Sigmoid colon (tissue), 7 donors: Measurements from ENCODE around the gene CNTNAP1. TPM values are rescaled to one million over a fixed set of nuclear protein-coding genes. Genes with fewer than 3 reads are reported as not detected.
A peak's percentile ranks its signal among the peaks of the same experiment; 100 is the strongest.
"Not testable (repeated sequence)": the region's sequence is repeated elsewhere in the genome, so short reads cannot be mapped to it uniquely, and the experiment has no call there.

Experiments
- DNase-seq: peaks from one replicate; pipeline ENCODE4 v3.0.0-alpha.2; 2019
- H3K27ac ChIP-seq, 4 donors: fragments of 200-600 bp; sonication (generic); one replicate each; pipeline ENCODE4 v1.5.1; 2016 to 2019; ENCODE audit warnings: mild to moderate bottlenecking in 1 of 4
- H3K27me3 ChIP-seq, 3 donors: fragments of 200-600 bp; sonication (generic); one replicate each; pipeline ENCODE4 v1.5.1; 2019; ENCODE audit warnings: mild to moderate bottlenecking in 1 of 3
- H3K36me3 ChIP-seq, 4 donors: fragments of 200-600 bp; sonication (generic); one replicate each; pipeline ENCODE4 v1.5.1; 2016 to 2019
- H3K4me1 ChIP-seq, 4 donors: fragments of 200-600 bp; sonication (generic); one replicate each; pipeline ENCODE4 v1.5.1; 2017 to 2019
- H3K4me3 ChIP-seq, 4 donors: fragments of 200-600 bp; sonication (generic); one replicate each; pipeline ENCODE4 v1.5.1; 2017 to 2019; ENCODE audit warnings: mild to moderate bottlenecking in 2 of 4, moderate library complexity in 1 of 4
- H3K9me3 ChIP-seq, 4 donors: fragments of 200-600 bp in 3 of 4; sonication (generic) in 3 of 4; one replicate each; pipeline versions ENCODE4 v1.5.1 to v1.6.1; 2013 to 2019
- CTCF ChIP-seq, 4 experiments: fragments of 450-650 bp in 3 of 4; fragments of 200-600 bp in 1 of 4; IDR thresholded peaks; one replicate each; pipeline ENCODE4 v1.5.1; 2016 to 2019; ENCODE audit warnings: antibody characterized with exemption in 4 of 4, mild to moderate bottlenecking in 3 of 4, moderate library complexity in 2 of 4
- EP300 ChIP-seq, 4 donors: sonication (generic); formaldehyde crosslinking; IDR thresholded peaks; one replicate each; pipeline ENCODE4 v1.6.1; 2017; ENCODE audit warnings: antibody characterized with exemption in 4 of 4
- POLR2A ChIP-seq, 2 donors: fragments of 450-650 bp; IDR thresholded peaks; one replicate each; pipeline ENCODE4 v1.6.1; 2016; ENCODE audit warnings: antibody characterized with exemption in 2 of 2, mild to moderate bottlenecking in 2 of 2, moderate library complexity in 2 of 2
- POLR2AphosphoS5 ChIP-seq, 4 donors: sonication (generic); formaldehyde crosslinking; IDR thresholded peaks; one replicate each; pipeline ENCODE4 v1.6.1; 2017; ENCODE audit warnings: antibody characterized with exemption in 4 of 4
- whole genome bisulfite sequencing, 2 donors: extraction: QIAGEN DNeasy Blood & Tissue Kit; methylation state at CpG; one replicate each; pipeline ENCODE4 v1.1.7; 2013; 5-methylcytosine and 5-hydroxymethylcytosine counted together
- intact Hi-C: fragments of 100-400 bp; cut with DNase I; formaldehyde crosslinking; loops from one replicate; pipeline ENCODE4 v1.15.1; 2023
- polyA plus RNA-seq, 3 donors: library from polyadenylated mRNA; stranded (reverse); fragments of 200-250 nt; gene quantifications; one replicate each; pipeline ENCODE4 v1.2.3, GENCODE V29; 2013
- total RNA-seq, 4 donors: library from RNA; depleted of rRNA; stranded (reverse); fragments of >200 nt; gene quantifications; one replicate each; pipeline ENCODE4 v1.1.0, GENCODE V29; 2016
- donor health status: healthy with polysubstance abuse.
- donor health status: Bipolar disorder and iron deficiency.
- donor health status: healthy.

CNTNAP1 gene
- total and polyA plus RNA-seq, 7 donors: under 0.01 to 46.8 (median 7.7) TPM

GRCh38 chr17:42655528-42655927 lies 26.8 kb upstream of the CNTNAP1 start:
- intact Hi-C loops: no loop called here
- 67 to 71% methylated on average over 2 of the region's 2 CpGs for WGBS, 2 donors
- TF ChIP-seq CTCF (IDR thresholded peaks at IDR 0.05) (no peak), POLR2A (IDR thresholded peaks at IDR 0.05) (no peak), POLR2AphosphoS5 (IDR thresholded peaks at IDR 0.05) (no peak), EP300 (IDR thresholded peaks at IDR 0.05) (no peak)

GRCh38 chr17:42657824-42658588 lies 24.3 kb upstream of the CNTNAP1 start:
- Histone ChIP-seq H3K36me3 (peaks cover 0 to 14% (median 7%) of the 10 kb centered on the region in 4 donors), H3K9me3 (no peaks in the 10 kb centered on the region), H3K4me3 (no peak overlapping the region), H3K27me3 (no peaks in the 10 kb centered on the region), H3K27ac (peak overlapping the region in 3 of 4 donors; percentile 80 to 91 (median 84)), H3K4me1 (peaks cover 0 to 32% (median 30%) of the 10 kb centered on the region in 4 donors)
- no peak for DNase-seq
- WGBS, 2 donors: 86 to 89% methylated on average over 9 of the region's 9 CpGs
- intact Hi-C loops: no loop called here
- TF ChIP-seq CTCF (IDR thresholded peaks at IDR 0.05): no peak
- no peak for TF ChIP-seq EP300 (IDR thresholded peaks at IDR 0.05)
- TF ChIP-seq POLR2AphosphoS5 (IDR thresholded peaks at IDR 0.05): no peak
- no peak for TF ChIP-seq POLR2A (IDR thresholded peaks at IDR 0.05)

More at GRCh38 chr17:42655528-42655927, 26.8 kb upstream of the CNTNAP1 start:
- Histone ChIP-seq H3K4me1 (peaks cover 0 to 28% (median 24%) of the 10 kb centered on the region in 4 donors), H3K4me3 (no peak overlapping the region), H3K27me3 (no peaks in the 10 kb centered on the region), H3K27ac (no peak overlapping the region), H3K9me3 (no peaks in the 10 kb centered on the region), H3K36me3 (no peaks in the 10 kb centered on the region)
- DNase-seq: no peak

GRCh38 chr17:42659079-42659931 lies 23.0 kb upstream of the CNTNAP1 start, which contains the start of gene TUBG2:
TSS of gene TUBG2 (plus strand) at chr17:42659284. CDS start at chr17:42659504, 220 bp downstream.
- WGBS, 2 donors: 6% methylated on average over 58 to 59 of the region's 59 CpGs
- Histone ChIP-seq H3K4me1 (peaks cover 0 to 23% (median 21%) of the 10 kb centered on the region in 4 donors), H3K27me3 (no peaks in the 10 kb centered on the region), H3K4me3 (peak within 1 kb of the TSS; percentile 55 to 73 (median 61)), H3K27ac (peak within 1 kb of the TSS; percentile 80 to 91 (median 82)), H3K36me3 (peaks cover 0 to 27% (median 9%) of the 10 kb centered on the region in 4 donors), H3K9me3 (no peaks in the 10 kb centered on the region)
- intact Hi-C loops: no loop called here
- DNase-seq: peak; percentile 94
- TF ChIP-seq EP300 (IDR thresholded peaks at IDR 0.05): no peak
- peak; percentile 52 to 66 for TF ChIP-seq POLR2A (IDR thresholded peaks at IDR 0.05)
- TF ChIP-seq POLR2AphosphoS5 (IDR thresholded peaks at IDR 0.05): peak; percentile 75 to 92 (median 86)

- peak overlapping the region; percentile 80 to 91 (median 82) for H3K27ac ChIP-seq
These were observed 22.4 kb upstream of the CNTNAP1 start for GRCh38 chr17:42659932-42660274.

GRCh38 chr17:42660692-42661345 lies 21.5 kb upstream of the CNTNAP1 start:
- intact Hi-C loops: no loop called here
- TF ChIP-seq POLR2A (IDR thresholded peaks at IDR 0.05) (no peak), POLR2AphosphoS5 (IDR thresholded peaks at IDR 0.05) (no peak)
- Histone ChIP-seq H3K36me3 (peaks cover 6 to 40% (median 12%) of the 10 kb centered on the region in 4 donors), H3K4me1 (peaks cover 0 to 20% (median 18%) of the 10 kb centered on the region in 4 donors), H3K9me3 (no peaks in the 10 kb centered on the region), H3K4me3 (no peak overlapping the region), H3K27me3 (no peaks in the 10 kb centered on the region), H3K27ac (peak overlapping the region in 3 of 4 donors; percentile 26 to 40 (median 27))
- DNase-seq: no peak
- 19 to 57% methylated on average over 7 of the region's 7 CpGs for WGBS, 2 donors

More at GRCh38 chr17:42659932-42660274, 22.4 kb upstream of the CNTNAP1 start:
- peak overlapping the region; percentile 55 to 73 (median 61) for H3K4me3 ChIP-seq
- intact Hi-C loops, H3K9me3 ChIP-seq, DNase-seq, H3K27me3 ChIP-seq: not testable (repeated sequence)
- 67 to 94% methylated on average over 1 to 7 of the region's 14 CpGs for WGBS, 2 donors
- peaks cover 0 to 31% (median 9%) of the 10 kb centered on the region in 4 donors for H3K36me3 ChIP-seq
- H3K4me1 ChIP-seq: peaks cover 0 to 20% (median 18%) of the 10 kb centered on the region in 4 donors
